ENCODE results near the gene TMEM140.
A peak's percentile ranks its signal among the peaks of the same experiment; 100 is the strongest.
"Not testable (repeated sequence)": the region's sequence is repeated elsewhere in the genome, so short reads cannot be mapped to it uniquely, and the experiment has no call there.

TMEM140 gene

DNA sequence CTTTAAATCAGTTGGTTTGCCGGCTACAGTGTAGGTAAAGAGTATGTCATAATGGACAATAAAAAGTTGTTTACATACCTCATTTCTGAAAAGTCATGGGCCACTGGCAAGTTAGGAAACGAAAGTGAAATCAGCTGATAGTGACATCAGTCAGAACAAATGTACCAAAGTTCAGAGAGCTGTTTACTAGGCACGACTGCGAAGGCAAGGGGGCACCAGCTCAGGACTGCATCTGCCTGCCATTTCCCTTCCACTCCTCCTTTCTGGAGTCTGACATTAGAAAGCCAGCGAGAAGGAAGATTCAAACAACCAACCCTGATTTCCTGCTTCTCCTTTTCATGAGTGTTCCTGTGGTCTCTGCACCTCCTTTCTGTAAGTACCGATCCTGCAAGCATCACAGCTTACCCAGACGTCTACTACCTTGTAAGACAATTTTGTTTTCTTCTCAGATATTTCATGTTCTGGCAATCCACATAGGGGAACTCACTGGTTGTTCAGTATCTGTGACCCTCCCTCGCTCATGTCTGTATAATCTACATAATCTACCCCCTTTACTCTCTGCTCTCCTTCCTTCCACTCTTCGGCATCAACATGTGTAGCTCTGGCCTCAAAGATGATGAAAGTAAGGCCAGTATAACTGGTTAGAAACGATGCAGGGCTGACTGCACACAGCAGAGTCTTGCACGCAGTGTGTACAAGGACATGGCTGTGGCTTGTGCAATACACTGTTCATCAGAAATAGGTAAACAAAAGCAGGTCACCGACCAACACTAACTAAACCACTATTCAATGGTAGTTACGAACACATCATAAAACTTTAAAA lies at the start of gene TMEM140:
Gene TMEM140, plus strand, starts transcription at position 174 of the 823 bp plus-strand sequence. CDS start 16,370 bp downstream, outside the sequence.
- DNase-seq: peak; percentile 30

DNA sequence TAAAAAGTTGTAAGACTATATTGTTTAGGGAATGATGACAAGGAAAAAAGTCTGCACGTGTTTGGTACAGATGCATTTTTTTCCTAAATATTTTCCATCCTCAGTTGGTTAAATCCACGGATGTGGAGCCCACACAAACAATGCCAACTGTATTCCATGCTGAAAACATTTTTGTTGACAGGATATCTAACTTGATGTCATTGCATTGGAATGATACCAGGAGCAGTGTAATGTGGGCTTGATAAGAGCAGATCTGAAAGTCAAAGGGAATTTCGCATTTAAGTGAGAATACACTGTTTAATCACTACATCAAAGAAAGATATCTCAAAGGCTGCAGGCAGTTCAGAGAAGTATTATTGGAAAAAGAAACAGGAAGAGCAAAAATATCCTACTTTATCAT lies 49.5 kb upstream of the TMEM140 start:
- no peak for DNase-seq

DNA sequence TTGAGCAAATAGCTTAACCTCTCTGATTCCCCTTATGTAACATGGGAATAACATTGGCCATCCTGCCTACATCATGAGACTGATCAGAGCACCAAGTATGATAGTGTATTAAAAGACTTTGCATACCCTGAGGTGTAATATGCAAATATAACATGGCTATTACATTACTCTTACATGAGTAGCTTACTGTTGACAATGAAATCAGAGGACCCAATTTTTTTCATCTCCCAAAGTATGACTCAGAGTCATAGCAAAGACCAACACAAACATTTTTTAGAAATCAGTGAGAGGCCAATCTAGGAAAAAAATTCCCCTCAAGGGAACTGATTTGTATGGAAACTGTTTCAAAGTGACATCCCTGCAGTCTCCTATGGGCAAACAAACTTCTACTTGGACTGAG lies 47.0 kb upstream of the TMEM140 start:
- no peak for DNase-seq

DNA sequence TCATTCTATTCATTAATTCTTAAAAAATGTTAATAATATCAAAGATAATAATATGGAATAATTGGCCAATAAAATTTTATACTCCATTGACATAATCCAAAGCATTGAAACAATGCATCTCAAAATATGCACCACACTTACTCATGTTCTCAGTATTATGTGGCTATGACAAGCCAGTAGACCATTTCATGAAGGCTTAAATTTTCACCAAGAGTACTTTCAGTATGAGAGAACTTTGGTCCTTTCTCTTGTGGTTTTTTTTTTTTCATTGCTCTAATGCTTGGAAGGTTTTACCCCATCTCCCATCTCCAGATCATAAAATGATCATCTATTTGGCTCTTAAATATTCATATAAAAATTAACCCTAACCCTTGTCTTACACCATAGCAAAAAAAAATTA lies 45.5 kb upstream of the TMEM140 start:
- no peak for DNase-seq

DNA sequence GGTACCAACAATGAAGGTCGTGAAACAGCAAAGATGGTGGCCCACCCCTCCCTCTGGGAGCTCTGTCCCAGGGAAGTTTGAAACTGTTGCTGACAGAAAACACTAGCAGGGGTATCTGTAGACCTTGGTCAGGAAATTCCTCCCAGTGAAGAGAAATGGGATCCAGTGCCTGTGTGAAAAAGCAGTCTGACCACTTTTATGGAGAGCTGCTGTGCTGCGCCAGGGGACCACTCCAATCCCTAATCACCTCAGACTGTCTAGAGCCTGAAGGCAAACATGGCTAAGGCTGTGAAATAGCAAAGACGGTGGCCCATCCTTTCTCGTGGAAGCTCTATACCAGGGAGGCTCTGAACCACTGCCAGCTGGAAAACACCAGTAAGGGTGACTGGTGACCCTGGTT lies 38.3 kb upstream of the TMEM140 start:
- DNase-seq: no peak

DNA sequence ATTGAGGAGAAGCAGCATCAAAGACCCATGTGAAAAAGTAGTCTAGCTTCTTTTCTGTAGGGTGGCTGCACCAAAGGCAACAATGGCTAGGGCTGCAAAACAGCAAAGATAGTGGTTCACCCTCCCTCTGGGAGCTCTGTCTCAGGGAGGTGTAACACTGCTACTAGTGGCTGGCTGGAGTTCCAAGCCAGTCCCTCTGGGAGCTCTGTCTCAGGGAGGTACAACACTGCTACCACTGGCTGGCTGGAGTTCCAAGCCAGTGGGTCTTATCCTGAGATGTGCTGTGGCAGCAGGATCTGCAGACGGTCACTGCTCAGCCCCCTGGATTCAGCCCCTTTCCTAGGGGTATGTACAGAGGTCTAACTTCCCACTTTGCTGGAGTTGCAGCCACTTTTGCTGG lies 37.9 kb upstream of the TMEM140 start:
- DNase-seq: no peak

DNA sequence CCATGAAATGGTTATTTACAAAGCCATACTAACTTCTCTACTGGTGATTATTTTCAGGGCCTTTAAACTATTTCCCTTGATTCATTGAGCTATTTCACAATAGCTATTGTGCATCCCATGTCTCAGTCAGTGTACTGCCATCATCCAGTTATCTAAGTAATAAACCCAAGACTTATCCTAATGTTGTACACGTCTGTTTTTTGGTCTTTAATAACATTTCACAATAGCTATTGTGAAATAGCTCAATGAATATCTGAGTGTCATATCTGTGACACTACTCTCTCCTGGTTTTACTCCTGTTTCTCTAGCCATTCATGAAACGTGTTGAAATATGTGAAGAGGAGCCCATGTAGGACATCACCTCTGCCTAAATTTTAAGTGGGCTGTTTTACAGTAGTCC lies 36.5 kb upstream of the TMEM140 start:
- DNase-seq: no peak

DNA sequence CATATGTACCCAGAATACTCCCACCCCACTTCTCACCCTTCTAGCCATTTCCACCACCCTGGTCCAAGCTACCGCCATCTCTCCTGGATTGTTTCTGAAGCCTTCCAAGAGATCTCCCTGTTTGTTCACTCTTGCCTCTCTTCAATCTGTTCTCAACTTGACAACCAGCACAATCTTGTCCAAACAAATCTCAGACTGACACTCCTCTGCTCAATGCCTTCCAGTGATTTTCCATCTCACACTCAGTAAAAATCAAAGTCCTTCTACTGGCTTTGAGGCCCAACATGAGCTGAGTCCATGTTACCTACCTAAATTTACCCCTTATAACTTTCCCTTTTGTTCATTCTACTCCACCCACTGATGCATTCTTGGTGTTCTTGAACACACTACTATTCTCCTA lies 33.2 kb upstream of the TMEM140 start:
- DNase-seq: no peak

DNA sequence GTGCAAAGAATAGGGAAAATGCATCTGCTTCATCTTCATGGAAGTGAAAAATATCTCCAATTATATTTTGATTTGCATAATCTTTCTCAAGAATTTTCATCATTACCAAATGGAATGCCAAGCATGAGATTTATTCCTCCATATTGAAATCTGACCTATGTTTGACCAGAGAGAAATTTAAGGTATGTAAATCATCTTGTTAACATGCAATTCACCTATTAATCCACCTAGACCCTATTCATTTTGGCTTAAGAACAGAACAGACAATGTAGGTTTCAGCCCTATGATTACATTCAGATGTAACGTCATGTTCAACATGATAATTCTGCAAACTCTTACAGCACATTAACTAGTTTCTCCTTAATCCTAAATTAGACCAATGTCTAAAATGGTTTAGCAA lies 30.8 kb upstream of the TMEM140 start:
- DNase-seq: no peak

DNA sequence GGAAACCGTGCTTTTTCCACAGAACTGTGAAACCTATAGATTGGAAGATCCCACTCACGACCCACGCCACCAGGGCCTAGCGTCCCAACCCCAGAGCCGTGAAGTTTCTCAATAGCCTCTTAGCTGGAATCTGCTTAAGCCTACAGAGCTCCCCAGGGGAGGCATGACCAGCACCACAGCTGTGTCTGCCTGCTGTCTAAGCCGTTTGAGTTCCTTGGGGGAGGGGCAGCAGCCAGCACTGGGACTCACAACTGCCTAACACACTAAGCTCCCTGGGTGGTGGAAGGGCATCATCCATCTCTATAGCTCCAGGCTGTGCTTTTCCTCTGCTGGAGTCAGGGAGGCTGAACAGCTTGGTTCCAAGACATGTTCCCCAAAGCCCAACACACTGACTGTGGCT lies 26.0 kb upstream of the TMEM140 start:
- no peak for DNase-seq

DNA sequence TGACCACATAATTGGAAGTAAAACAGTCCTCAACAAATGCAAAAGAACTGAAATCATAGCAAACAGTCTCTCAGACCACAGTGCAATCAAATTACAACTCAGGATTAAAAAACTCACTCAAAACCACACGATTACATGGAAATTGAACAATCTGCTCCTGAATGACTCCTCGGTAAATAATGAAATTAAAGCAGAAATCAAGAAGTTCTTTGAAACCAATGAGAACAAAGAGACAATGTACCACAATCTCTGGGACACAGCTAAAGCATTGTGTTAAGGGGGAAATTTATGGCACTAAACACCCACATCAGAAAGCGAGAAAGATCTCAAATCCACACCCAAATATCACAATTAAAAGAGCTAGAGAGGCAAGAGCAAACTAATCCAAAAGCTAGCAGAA lies 23.2 kb upstream of the TMEM140 start:
- DNase-seq: not testable (repeated sequence)

DNA sequence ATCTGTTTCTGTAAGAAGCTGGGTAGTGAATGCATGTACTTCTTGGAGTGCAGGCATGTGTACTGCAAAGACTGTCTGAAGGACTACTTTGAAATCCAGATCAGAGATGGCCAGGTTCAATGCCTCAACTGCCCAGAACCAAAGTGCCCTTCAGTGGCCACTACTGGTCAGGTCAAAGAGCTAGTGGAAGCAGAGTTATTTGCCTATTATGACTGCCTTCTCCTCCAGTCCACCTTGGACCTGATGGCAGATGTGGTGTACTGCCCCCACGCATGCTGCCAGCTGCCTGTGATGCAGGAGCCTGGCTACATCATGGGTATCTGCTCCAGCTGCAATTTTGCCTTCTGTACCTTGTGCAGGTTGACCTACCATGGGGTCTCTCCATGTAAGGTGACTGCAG lies 18.9 kb upstream of the TMEM140 start:
- DNase-seq: no peak

DNA sequence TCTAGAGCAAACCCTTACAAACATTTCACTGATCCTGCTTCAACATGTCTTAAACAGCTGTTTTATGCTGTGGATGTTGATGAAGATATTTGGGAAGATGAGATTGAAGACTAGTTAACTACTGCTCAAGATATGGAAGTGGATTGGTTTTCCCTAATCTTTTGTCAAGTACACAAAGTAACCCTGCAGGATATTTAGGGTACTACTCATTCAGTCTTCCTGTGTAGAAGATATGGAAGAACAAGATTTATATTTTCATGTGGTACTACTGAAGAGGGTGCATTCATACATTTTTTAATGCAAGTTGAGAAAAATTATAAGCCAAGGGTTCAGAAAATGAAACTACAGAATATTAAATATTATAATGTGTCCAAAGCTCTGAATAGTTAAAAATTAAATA lies 18.3 kb upstream of the TMEM140 start:
- DNase-seq: no peak

DNA sequence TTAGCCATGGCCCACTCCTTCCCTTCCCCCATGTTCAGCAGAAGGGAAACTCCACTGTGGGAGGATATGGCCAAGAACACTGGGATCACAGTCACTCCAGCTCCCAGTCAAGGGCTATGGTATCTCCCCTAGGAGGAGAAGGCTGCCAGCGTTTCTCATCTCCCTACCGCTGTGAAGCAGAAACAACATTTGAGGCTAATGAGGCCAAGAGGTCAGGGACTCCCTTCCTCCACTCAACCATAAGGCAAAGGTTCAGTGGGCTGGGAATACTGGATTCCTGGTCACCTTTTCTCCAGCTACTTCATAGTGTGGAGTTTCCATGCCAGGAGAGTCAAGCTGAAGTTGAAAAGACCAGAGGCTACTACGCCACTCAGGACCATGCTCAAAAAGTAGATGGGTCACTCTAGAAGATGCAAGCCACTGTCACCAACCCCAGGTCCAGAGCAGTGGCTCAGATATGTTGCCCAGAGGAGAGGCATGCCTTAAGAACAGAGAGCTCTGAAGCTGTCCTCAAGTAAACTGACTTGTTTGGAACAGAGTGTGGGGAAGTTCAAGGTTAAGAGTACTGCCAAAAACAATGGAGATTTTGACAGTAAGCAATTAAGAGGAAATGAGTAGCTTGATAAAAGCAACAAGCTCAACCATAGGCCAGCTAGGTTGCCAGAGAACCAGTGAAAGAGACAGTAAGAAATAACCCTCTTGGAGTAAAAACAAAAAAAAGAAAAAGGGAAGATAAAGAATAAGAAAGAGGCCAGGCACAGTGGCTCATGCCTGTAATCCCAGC lies 3.8 kb upstream of the TMEM140 start:
- DNase-seq: no peak

DNA sequence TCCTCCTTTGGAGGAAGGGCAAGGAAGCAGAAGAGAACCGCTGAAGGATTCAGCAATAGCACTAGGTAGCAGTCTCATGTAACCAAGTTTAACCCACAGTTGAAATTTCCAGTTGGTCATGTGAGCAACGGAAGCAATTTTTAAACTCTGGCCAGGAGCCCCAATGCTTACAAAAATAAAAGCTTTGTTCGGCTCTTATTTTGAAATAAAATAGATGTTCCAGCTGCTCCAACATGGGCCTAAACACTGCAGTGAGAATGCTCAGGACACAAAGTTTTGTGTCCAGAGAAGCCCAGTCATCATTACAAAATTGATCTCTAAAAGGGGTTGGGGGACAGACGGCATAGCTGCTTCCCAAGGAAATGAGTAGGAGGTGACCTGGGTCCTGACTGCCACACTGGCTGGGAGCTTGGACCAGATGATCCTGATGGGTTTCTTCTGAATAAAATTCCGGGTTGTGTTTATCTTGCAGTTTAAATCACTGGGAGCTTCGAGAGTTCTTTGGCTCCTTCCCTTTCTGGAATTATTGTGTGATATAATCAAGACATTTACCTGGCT lies 452 bp upstream of the TMEM140 start:
- DNase-seq: no peak

DNA sequence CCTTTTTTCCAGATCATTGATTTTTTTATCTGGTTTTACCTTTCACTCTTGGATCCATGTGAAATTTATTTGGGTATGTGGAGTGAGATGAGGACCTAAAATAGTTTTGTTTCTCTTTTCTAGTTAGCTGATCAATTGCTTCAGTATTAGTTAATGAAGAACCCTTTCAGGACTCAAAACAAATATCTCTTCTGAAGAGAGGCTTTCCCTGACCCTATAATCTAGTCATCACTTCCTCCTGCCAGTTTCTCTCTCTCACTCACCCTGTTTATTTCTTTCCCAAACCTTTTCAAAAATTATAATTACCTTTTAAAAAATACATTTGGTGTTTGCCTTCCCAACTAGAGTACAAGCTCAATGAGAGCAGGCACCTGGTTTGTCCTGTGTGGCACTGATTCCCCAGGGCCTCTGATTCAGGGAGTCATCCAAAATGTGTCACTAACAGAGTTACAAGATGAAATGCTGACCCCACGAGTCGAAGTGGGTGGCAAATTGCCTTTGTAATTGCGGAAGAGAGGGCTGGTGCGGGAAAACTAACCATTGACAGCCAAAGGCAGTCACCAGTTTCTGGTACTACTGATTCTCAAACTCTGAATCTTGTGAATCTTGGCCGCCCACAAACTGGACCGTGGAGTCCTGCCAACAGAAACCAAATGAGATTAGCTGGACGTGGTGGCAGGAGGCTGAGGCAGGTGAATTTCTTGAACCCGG lies 2.4 kb downstream of the TMEM140 start:
- no peak for DNase-seq

DNA sequence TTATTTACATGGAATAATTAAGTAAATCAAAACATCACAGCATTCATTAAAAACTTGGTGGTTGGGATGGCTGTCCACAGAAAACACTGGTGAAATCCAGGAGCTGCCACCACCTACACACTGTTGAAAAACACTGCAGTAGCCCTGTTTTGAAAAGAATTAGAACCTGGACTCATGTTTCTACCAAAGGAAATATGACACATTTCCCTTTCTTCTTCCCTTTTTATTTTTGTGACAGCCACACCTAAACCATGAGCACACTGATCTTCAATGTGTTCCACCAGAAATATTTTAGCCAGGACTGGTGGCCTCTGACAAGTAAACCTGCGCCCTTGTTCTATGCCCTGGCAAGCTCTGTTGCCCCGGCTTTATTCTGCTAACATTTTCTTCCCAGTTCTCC lies 3.3 kb downstream of the TMEM140 start:
- no peak for DNase-seq

DNA sequence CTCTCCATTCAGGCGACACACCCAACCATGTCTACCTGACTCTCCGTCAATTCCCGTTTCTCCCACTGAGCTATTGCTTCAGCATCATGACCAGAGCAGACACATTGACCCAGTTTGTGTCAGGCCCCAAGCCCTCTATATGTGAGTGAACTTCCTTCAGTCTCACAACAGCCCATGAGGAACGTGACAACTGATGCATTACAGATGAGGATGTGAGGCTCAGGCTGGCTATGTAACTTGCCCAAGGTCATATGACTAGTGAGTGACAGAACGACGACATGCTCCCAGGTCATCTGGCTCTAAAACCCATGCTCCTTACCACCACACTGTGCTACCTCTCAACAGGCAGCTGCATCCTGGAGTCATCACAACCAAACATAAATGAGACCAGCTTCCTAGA lies 3.7 kb downstream of the TMEM140 start:
- DNase-seq: no peak

DNA sequence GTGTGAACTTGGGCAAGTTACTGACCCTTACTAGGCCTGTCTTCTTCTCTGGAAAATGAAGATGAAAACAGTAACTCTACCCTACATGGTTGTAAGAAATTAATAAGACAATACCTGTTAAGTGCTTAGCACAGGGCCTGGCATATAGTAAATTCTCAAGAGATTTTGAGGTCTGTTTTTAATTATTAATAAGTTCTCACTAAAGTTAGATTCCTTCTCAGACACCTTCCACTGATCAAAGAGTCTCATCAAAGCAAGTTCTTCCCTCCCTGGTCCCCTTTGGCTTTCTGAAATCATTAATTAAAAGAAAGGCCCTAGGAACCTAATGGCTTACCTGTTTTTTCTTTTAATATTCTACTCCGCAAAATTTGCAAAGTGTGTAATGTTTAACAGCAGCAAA lies 4.6 kb downstream of the TMEM140 start:
- no peak for DNase-seq

DNA sequence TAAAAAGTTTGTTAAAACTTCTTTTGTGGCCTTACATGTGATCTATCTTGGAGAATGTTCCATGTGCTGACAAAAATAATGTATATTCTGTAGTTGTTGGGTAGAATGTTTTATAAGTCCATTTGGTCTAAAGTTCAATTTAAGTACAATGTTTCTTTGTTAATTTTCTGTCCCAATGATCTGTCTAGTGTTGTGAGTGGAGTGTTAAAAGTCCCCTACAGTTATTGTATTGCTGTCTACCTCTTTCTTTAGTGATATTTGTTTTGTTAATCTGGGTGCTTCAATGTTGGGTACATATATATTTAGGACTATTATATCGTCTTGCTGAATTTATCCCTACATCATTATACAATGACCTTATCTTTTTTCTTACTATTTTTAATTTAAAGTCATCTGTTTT lies 6.9 kb downstream of the TMEM140 start:
- DNase-seq: no peak

DNA sequence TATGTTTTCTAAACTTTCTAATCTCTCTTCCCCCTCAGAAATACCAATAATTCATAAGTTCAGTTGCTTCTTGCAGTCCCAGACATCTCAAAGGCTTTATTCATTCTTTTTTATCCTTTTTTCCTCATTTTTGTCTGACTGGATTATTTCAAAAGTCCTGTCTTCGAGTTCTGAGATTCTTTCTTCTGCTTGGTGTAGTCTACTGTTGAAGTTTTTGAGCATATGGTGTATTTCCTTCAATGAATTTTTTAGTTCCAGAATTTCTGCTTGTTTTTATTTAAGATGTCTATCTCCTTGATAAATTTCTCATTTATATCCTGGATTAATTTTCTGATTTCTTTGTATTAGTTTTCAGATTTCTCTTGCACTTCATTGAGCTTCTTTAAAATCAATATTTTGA lies 8.4 kb downstream of the TMEM140 start:
- no peak for DNase-seq

DNA sequence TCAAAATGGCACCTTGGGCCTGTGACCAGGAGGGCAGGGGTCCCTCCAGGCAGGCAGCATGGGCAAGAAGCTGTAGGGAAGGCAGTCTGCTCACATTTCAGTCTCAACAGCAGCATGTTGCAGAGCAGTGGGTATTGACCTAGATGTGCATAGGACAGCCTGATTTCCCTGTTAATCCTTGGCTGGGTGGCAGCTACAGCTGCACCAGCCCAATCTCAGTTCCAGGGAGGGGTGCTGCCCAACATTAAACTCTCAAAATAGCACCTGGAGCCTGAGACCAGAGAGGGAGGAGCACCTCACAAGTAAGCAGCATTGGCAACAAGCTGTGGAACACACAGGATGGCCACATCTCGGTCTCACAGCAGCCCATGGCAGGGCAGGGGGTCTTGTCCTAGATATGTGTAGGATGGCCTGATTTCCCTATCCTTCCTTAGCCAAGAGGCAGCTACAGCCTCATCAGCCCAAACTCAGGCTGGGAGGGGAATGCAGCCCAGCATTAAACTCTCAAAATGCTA lies 10.3 kb downstream of the TMEM140 start:
- DNase-seq: no peak

DNA sequence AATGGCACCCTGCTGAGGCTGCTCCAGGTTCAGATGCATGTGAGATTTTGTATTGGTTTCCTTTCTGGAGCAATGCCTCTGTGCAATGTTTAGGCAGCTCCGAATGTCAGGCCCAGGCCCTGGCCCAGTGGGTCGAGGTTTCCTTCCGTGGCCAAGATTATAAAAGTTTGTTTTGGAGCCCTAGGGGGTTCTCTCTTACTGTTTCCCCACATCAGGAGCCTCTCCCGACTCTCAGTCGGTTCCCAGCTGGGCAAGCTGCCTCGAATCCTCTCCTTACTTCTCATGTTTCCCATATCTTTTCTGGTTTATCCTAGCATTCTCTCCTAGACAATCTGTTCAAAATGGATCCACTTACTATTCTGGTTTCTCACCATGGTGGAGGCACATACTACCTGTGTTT lies 11.0 kb downstream of the TMEM140 start:
- no peak for DNase-seq

Measured in NK-92 treated with Interleukin-12 subunit alpha and Interleukin-12 subunit beta, amount 100 ng/mL, for 24 hours (cell line).